GM10248 (cell line): ENCODE data around the gene WIPF2.

Experiments used
- CTCF ChIA-PET: fragments of 300-600 bp; sonication (Branson Sonifier 250); formaldehyde crosslinking; extraction: SDS; loops from one replicate; lab custom pipeline; 2021; ENCODE audit warnings: antibody characterized with exemption; lab: Yijun Ruan, JAX
- POLR2A ChIA-PET: fragments of 350-650 bp; sonication (Branson Sonifier 250); formaldehyde crosslinking; extraction: SDS; loops from one replicate; lab custom pipeline; 2020; ENCODE audit warnings: antibody characterized with exemption; lab: Yijun Ruan, JAX
- DNase-seq: peaks from one replicate; pipeline ENCODE4 v3.0.0; 2012; ENCODE audit errors: extremely low spot score
- CTCF ChIP-seq: IDR thresholded peaks from 2 replicates; pipeline ENCODE4 v1.5.1; 2012; ENCODE audit warnings: mild to moderate bottlenecking, low read depth; ENCODE audit errors: extremely low read depth, missing control alignments, control extremely low read depth

Gene WIPF2

GRCh38 chr17:40284085-40284713, 65.1 kb downstream of the WIPF2 start:
- TF ChIP-seq CTCF = no peak
- no peak for DNase-seq
- POLR2A ChIA-PET = interaction anchor here (0.7 kb wide), 1 partner anchor 1404 kb away, joined by 3 read pairs; no protein-coding TSS in a partner anchor
- CTCF ChIA-PET = interaction anchor here (1.0 to 2.0 kb wide), 11 partner anchors 13 to 258 kb away, joined by 3 to 6 read pairs (median 3); no protein-coding TSS in a partner anchor

DNA sequence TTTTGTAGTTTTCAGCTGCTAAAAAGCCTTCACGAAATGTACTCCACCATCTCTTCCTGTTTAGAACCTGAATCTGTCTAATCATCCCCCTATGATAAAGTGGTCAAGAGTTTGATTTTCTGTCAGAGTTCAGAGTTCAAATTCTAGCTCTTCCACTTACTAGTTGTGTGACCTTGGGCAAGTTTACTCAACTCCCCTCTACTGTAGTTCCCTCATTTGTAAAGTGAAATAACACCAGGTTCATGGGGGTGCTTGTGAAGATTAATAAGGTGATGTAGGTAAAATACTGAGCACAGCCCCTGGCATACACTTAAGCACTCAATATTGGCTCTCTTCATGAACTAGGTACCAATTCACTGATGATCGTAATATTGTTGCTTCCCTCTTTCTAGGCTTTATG, 67.4 kb downstream of the WIPF2 start:
- TF ChIP-seq CTCF = no peak
- DNase-seq = no peak
- CTCF ChIA-PET = interaction anchor here (1.7 to 2.0 kb wide), 2 partner anchors 68 to 84 kb away, joined by 4 to 6 read pairs; no protein-coding TSS in a partner anchor
- POLR2A ChIA-PET = interaction anchor here (0.6 kb wide), 1 partner anchor 16 kb away, joined by 3 read pairs; no protein-coding TSS in a partner anchor

GRCh38 chr17:40287159-40287493, 68.0 kb downstream of the WIPF2 start:
- no peak for DNase-seq
- CTCF ChIA-PET = no interaction called here
- no peak for TF ChIP-seq CTCF
- POLR2A ChIA-PET = no interaction called here

DNA sequence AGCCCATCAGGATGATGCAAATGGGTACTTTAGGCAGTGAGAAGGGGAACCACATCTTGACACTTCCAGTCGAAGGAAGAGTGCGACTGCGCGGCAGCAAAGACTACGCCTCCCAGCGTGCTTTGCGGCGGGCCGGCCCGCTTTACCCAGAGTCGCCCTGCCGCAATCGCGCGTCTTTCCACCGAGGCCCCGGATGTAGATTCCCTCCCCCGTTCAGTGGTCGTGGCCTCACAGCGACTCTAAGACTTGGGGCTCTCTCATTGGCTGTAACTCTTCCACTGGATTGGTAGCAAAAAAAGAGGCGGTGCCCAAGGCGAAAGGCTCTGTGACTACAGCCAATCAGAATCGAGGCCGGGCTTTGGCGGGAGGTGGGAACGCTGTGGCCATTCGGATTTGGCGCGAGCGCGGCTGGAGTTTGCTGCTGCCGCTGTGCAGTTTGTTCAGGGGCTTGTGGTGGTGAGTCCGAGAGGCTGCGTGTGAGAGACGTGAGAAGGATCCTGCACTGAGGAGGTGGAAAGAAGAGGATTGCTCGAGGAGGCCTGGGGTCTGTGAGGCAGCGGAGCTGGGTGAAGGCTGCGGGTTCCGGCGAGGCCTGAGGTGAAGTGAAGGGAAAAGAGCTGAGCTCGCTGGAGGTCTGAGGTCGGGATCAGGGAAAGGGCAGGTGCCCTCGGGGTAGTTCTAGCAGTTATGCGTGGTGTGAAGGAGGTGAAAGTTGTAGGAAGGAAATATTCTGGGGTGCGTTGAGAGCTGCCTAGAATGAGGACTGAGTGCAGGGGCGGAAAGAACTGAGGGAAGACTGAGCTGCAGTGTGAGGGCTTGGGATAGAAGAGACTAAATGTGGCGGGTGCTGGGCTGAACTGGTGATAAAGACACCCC, 68.6 kb downstream of the WIPF2 start, which contains the start of gene CDC6:
Gene CDC6 (plus strand): TSS at position 386 of the 876 bp plus-strand sequence. CDS start 1,542 bp downstream, outside the sequence.
- DNase-seq = peak; percentile 98
- TF ChIP-seq CTCF = no peak
- CTCF ChIA-PET = interaction anchor here (0.7 to 7.2 kb wide), 4 partner anchors 15 to 86 kb away, joined by 3 to 55 read pairs (median 10); no protein-coding TSS in a partner anchor
- POLR2A ChIA-PET = interaction anchor here (1.4 kb wide), 1 partner anchor 46 kb away, joined by 3 read pairs; no protein-coding TSS in a partner anchor

DNA sequence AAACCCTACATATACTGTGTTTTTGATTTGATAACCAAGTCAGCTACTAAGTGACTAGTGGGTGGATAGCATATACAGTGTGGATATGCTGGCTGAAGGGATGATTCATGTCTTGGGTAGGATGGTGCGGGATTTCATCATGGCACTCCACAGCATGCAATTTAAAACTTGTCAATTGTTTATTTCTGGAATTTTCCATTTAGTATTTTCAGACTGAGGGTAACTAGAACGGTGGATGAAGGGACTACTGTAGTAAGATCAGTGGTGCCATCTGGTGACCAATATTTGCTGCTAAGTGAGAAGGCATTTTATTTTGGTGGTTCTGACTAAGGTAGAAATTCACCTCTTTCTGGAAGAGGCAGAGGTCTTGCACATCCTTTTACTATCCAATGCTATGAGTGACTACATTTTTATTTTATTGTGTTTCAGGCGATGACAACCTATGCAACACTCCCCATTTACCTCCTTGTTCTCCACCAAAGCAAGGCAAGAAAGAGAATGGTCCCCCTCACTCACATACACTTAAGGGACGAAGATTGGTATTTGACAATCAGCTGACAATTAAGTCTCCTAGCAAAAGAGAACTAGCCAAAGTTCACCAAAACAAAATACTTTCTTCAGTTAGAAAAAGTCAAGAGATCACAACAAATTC, 71.7 kb downstream of the WIPF2 start:
- DNase-seq = peak; percentile 52
- ChIA-PET POLR2A (interaction anchor here (0.7 kb wide), 1 partner anchor 59 kb away, joined by 4 read pairs; no protein-coding TSS in a partner anchor), CTCF (interaction anchor here (0.6 to 30.0 kb wide), 32 partner anchors 8 to 278 kb away, joined by 3 to 604 read pairs (median 4); partner anchors contain the start of genes CSF3, GJD3, RARA and WIPF2)
- TF ChIP-seq CTCF = peak; percentile 60
